ENCODE results near the gene FRMD3. TPM values are rescaled to one million over a fixed set of nuclear protein-coding genes. Genes with fewer than 3 reads are reported as not detected.

The FRMD3 gene
- total and polyA plus RNA-seq, 7 donors = 8.5 to 182 (median 38.7) TPM

DNA sequence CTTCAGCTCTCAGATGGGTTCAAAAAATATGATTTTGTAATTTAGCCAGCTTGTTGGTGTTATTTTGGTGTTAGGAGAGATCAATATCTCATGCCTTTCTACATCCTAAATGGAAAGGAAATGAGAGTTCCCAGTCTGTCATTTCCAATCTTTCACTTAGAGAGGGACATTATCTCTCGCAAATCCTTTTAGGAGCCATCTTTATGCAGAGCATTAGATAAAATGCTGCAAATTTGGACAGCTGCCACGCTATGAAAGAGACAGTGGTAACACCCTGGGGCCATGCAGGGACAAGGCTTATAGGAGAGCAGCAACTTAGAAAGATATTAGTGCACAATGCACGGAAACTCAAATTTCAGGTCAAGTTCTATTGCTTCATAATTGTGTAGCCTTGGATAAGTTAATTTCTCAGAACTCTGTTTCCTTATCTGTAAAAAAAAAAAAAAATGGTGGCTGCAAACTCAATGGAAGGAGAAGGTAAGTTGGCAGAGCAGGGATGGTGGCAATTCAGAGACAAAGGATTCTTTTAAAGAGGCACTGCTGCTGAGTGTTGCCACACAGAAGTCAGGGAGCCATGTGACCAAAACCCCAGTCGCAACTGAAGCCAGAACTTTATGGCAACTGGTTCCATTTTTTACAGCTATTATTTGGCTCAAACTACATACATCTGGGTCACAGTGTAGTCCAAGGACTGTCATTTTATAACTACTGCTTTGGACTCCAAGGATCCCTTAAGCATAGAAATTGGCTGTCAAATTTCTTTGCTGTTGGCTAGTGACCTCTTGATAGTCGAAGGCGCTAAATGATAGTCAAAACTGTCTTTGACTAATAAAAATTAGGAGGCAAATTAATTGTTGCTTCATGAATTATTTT is 210.2 kb downstream of the FRMD3 start:
- H3K27ac ChIP-seq = no peak overlapping the region

DNA sequence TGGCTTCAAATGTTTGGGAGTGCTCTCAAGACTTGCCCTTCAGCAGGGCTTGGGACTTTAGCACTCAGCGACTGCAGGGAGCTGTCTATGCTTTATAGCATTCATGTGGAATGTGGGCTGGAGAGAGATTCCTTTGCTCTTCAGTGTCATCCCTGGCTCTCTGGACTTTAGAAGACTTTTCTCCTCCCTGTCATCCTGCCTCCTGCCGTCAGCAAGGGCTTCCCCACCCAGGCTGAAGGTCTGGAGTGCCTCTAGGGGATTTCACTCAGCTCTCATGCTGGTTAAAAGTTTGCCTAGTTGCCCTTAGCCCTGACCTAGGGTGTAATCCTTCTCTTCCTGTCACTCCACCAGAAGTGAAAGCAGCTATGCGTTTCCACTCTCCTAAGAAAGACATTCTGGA is 210.9 kb downstream of the FRMD3 start:
- TF ChIP-seq, protein P1, sequence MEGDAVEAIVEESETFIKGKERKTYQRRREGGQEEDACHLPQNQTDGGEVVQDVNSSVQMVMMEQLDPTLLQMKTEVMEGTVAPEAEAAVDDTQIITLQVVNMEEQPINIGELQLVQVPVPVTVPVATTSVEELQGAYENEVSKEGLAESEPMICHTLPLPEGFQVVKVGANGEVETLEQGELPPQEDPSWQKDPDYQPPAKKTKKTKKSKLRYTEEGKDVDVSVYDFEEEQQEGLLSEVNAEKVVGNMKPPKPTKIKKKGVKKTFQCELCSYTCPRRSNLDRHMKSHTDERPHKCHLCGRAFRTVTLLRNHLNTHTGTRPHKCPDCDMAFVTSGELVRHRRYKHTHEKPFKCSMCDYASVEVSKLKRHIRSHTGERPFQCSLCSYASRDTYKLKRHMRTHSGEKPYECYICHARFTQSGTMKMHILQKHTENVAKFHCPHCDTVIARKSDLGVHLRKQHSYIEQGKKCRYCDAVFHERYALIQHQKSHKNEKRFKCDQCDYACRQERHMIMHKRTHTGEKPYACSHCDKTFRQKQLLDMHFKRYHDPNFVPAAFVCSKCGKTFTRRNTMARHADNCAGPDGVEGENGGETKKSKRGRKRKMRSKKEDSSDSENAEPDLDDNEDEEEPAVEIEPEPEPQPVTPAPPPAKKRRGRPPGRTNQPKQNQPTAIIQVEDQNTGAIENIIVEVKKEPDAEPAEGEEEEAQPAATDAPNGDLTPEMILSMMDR (IDR thresholded peaks at IDR 0.05) = no peak
- no peaks in the 10 kb centered on the region for H3K27me3 ChIP-seq (ENCODE audit: insufficient read depth in 3 of 3, low read length in 2 of 3)
- DNase-seq = no peak
- intact Hi-C loops (cut with DNase I) = no loop called here
- no peak overlapping the region for H3K27ac ChIP-seq
- 64 to 66% (median 65%) methylated on average over 3 of the region's 3 CpGs for WGBS, 3 donors
- H3K9me3 ChIP-seq = no peaks in the 10 kb centered on the region
- H3K36me3 ChIP-seq (ENCODE audit: insufficient read depth in 1 of 2, low read depth in 1 of 2) = no peaks in the 10 kb centered on the region
- no peak overlapping the region for H3K4me3 ChIP-seq
- no peak for ATAC-seq
- no peaks in the 10 kb centered on the region for H3K4me1 ChIP-seq

More for the DNA sequence above, 210.2 kb downstream of the FRMD3 start:
- Histone ChIP-seq H3K9me3 (no peaks in the 10 kb centered on the region), H3K36me3 (ENCODE audit: insufficient read depth in 1 of 2, low read depth in 1 of 2) (no peaks in the 10 kb centered on the region), H3K4me3 (no peak overlapping the region), H3K27me3 (ENCODE audit: insufficient read depth in 3 of 3, low read length in 2 of 3) (no peaks in the 10 kb centered on the region), H3K4me1 (no peaks in the 10 kb centered on the region)
- TF ChIP-seq, protein P1 (IDR thresholded peaks at IDR 0.05) = no peak
- WGBS, 3 donors = 41 to 59% (median 54%) methylated on average over 6 of the region's 6 CpGs
- intact Hi-C loops (cut with DNase I) = no loop called here
- DNase-seq (no peak), ATAC-seq (no peak)

DNA sequence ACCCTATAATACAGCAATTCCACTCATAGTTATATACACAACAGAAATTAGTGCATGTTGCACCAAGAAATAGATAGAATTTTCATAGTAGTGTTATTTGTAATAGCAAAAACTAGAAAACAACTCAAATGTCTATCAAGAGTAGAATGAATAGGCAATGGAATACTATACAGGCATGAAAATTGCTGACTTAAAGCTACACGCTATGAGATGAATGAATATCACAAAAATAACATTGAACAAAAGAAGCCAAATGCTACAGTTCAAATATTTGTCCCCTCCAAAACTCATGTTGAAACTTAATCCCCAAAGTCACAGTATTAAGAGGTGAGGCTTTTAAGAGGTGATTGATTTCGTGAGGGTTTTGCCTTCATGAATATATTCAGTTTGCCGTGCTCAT is 215.1 kb downstream of the FRMD3 start:
- no peaks in the 10 kb centered on the region for H3K4me1 ChIP-seq
- no peak for DNase-seq
- H3K27me3 ChIP-seq (ENCODE audit: insufficient read depth in 3 of 3, low read length in 2 of 3) = no peaks in the 10 kb centered on the region
- TF ChIP-seq, protein P1 (IDR thresholded peaks at IDR 0.05) = no peak
- no peak for ATAC-seq
- WGBS, 3 donors = 92 to 97% (median 94%) methylated on average over 3 of the region's 3 CpGs
- intact Hi-C loops (cut with DNase I) = no loop called here
- H3K36me3 ChIP-seq (ENCODE audit: insufficient read depth in 1 of 2, low read depth in 1 of 2) = no peaks in the 10 kb centered on the region
- H3K4me3 ChIP-seq = no peak overlapping the region
- no peak overlapping the region for H3K27ac ChIP-seq
- no peaks in the 10 kb centered on the region for H3K9me3 ChIP-seq

DNA sequence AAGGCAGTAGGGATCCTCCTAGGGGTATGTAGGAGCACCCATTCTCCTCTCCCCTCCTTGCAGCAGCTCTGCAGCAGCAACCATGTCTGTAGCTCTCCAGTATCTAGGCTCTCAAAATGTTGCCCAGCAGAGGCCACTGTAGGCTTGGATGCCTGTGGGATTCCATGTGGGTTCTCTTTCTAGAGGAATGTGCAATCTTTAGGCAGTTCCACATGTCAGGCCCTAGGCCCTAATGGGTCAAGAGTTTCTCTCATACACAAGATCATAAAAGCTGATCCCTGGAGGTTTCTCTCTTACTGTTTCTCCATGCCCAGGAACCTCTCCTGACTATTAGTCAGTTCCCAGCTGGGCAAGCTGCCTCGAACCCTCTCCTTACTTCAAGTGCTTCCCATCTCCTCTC is 215.8 kb downstream of the FRMD3 start:
- no peak for ATAC-seq
- WGBS, 3 donors = 95 to 97% (median 96%) methylated on average over 1 of the region's 1 CpG
- Histone ChIP-seq H3K36me3 (ENCODE audit: insufficient read depth in 1 of 2, low read depth in 1 of 2) (no peaks in the 10 kb centered on the region), H3K27me3 (ENCODE audit: insufficient read depth in 3 of 3, low read length in 2 of 3) (no peaks in the 10 kb centered on the region), H3K4me3 (no peak overlapping the region), H3K27ac (no peak overlapping the region), H3K9me3 (no peaks in the 10 kb centered on the region), H3K4me1 (no peaks in the 10 kb centered on the region)
- no peak for DNase-seq
- intact Hi-C loops (cut with DNase I) = no loop called here
- TF ChIP-seq, protein P1 (IDR thresholded peaks at IDR 0.05) = no peak
